Neutrophil (primary cell): ENCODE data around the gene FAM120A.

Source experiments
- H3K27ac ChIP-seq: fragments of 200-600 bp; sonication (generic); 2 replicates; pipeline ENCODE4 v1.5.1; 2016; ENCODE audit warnings: mild to moderate bottlenecking, moderate library complexity
- H3K27me3 ChIP-seq: fragments of 200-600 bp; sonication (generic); 2 replicates; pipeline ENCODE4 v1.6.0; 2016; ENCODE audit warnings: mild to moderate bottlenecking
- H3K36me3 ChIP-seq: fragments of 200-600 bp; sonication (generic); 2 replicates; pipeline ENCODE4 v1.5.1; 2017
- H3K4me1 ChIP-seq, 2 experiments: fragments of 200-600 bp in 1 of 2; sonication (generic) in 1 of 2; 1 replicate in 1 of 2; 2 replicates in 1 of 2; pipeline versions ENCODE4 v1.5.1 to v1.6.1; 2013 to 2016; ENCODE audit warnings: low read depth in 1 of 2, low read length in 1 of 2, mild to moderate bottlenecking in 1 of 2, moderate library complexity in 1 of 2; ENCODE audit not compliant: control insufficient read depth in 1 of 2, insufficient read depth in 1 of 2
- H3K4me3 ChIP-seq, 2 experiments: fragments of 200-600 bp in 1 of 2; sonication (generic) in 1 of 2; 1 replicate in 1 of 2; 2 replicates in 1 of 2; pipeline ENCODE4 v1.5.1; 2013 to 2016; ENCODE audit warnings: low read depth in 1 of 2, low read length in 1 of 2, mild to moderate bottlenecking in 1 of 2, moderate library complexity in 1 of 2
- H3K9me3 ChIP-seq: fragments of 200-600 bp; sonication (generic); 2 replicates; pipeline ENCODE4 v1.5.1; 2016
- CTCF ChIP-seq: fragments of 200-600 bp; sonication (generic); IDR thresholded peaks from 2 replicates; pipeline ENCODE4 v1.5.1; 2016; ENCODE audit warnings: antibody characterized with exemption

FAM120A gene

GRCh38 chr9:93587651-93588347, 136.3 kb downstream of the FAM120A start:
- TF ChIP-seq CTCF = no peak
- Histone ChIP-seq H3K4me1 (no peaks in the 10 kb centered on the region), H3K27ac (no peak overlapping the region), H3K9me3 (no peaks in the 10 kb centered on the region), H3K27me3 (no peaks in the 10 kb centered on the region), H3K36me3 (no peaks in the 10 kb centered on the region), H3K4me3 (no peak overlapping the region)

GRCh38 chr9:93588641-93589609, 137.4 kb downstream of the FAM120A start:
- no peaks in the 10 kb centered on the region for H3K27me3 ChIP-seq
- no peaks in the 10 kb centered on the region for H3K9me3 ChIP-seq
- no peaks in the 10 kb centered on the region for H3K4me1 ChIP-seq
- H3K36me3 ChIP-seq = no peaks in the 10 kb centered on the region
- no peak overlapping the region for H3K4me3 ChIP-seq
- no peak for TF ChIP-seq CTCF
- H3K27ac ChIP-seq = no peak overlapping the region

GRCh38 chr9:93589688-93590087, 138.2 kb downstream of the FAM120A start:
- Histone ChIP-seq H3K27me3 (no peaks in the 10 kb centered on the region), H3K4me3 (no peak overlapping the region), H3K36me3 (no peaks in the 10 kb centered on the region), H3K27ac (no peak overlapping the region), H3K9me3 (no peaks in the 10 kb centered on the region), H3K4me1 (no peaks in the 10 kb centered on the region)
- no peak for TF ChIP-seq CTCF

GRCh38 chr9:93590609-93591234, 139.2 kb downstream of the FAM120A start:
- no peaks in the 10 kb centered on the region for H3K4me1 ChIP-seq
- no peaks in the 10 kb centered on the region for H3K27me3 ChIP-seq
- no peaks in the 10 kb centered on the region for H3K36me3 ChIP-seq
- no peaks in the 10 kb centered on the region for H3K9me3 ChIP-seq
- H3K27ac ChIP-seq = no peak overlapping the region
- TF ChIP-seq CTCF = no peak
- no peak overlapping the region for H3K4me3 ChIP-seq

GRCh38 chr9:93591301-93592007, 140.0 kb downstream of the FAM120A start:
- Histone ChIP-seq H3K36me3 (no peaks in the 10 kb centered on the region), H3K4me3 (no peak overlapping the region), H3K4me1 (no peaks in the 10 kb centered on the region), H3K27ac (no peak overlapping the region), H3K27me3 (no peaks in the 10 kb centered on the region), H3K9me3 (no peaks in the 10 kb centered on the region)
- TF ChIP-seq CTCF = no peak
